ENCODE results near the gene SCTR.

The SCTR gene

GRCh38 chr2:119472749-119473148 is 51.5 kb downstream of the SCTR start:
- no peak for DNase-seq

- no peak for DNase-seq
These were observed 54.5 kb downstream of the SCTR start for GRCh38 chr2:119469661-119470297.

GRCh38 chr2:119469131-119469530 is 55.2 kb downstream of the SCTR start:
- DNase-seq: no peak

GRCh38 chr2:119468154-119468955 is 55.9 kb downstream of the SCTR start:
- DNase-seq: no peak

- DNase-seq: no peak
These were observed 57.9 kb downstream of the SCTR start for GRCh38 chr2:119466373-119466772.

- DNase-seq: no peak
These were observed 58.6 kb downstream of the SCTR start for GRCh38 chr2:119465687-119466086.

GRCh38 chr2:119464981-119465380 is 59.3 kb downstream of the SCTR start:
- no peak for DNase-seq

- no peak for DNase-seq
These were observed 60.3 kb downstream of the SCTR start for GRCh38 chr2:119463990-119464389.

GRCh38 chr2:119463136-119463535 is 61.1 kb downstream of the SCTR start:
- DNase-seq: no peak

- no peak for DNase-seq
These were observed 61.7 kb downstream of the SCTR start for GRCh38 chr2:119462574-119462973.

GRCh38 chr2:119461811-119462210 is 62.5 kb downstream of the SCTR start:
- no peak for DNase-seq

GRCh38 chr2:119460076-119460475 is 64.2 kb downstream of the SCTR start:
- DNase-seq: no peak

- DNase-seq: peak; percentile 87
These were observed 69.1 kb downstream of the SCTR start for GRCh38 chr2:119455066-119455718.

- no peak for DNase-seq
These were observed 70.2 kb downstream of the SCTR start for GRCh38 chr2:119453972-119454593.

GRCh38 chr2:119451336-119452050 is 72.8 kb downstream of the SCTR start:
- no peak for DNase-seq

GRCh38 chr2:119449521-119449920 is 74.8 kb downstream of the SCTR start:
- no peak for DNase-seq

GRCh38 chr2:119448427-119449141 is 75.7 kb downstream of the SCTR start:
- no peak for DNase-seq

- DNase-seq: no peak
These were observed 78.2 kb downstream of the SCTR start for GRCh38 chr2:119446037-119446436.

GRCh38 chr2:119442850-119443249 is 81.4 kb downstream of the SCTR start:
- DNase-seq: no peak

- DNase-seq: no peak
These were observed 82.1 kb downstream of the SCTR start for GRCh38 chr2:119442226-119442619.

- no peak for DNase-seq
These were observed 82.7 kb downstream of the SCTR start for GRCh38 chr2:119441376-119442225.

All from eye (tissue), 1 donor.